KMS-11 (cell line): ENCODE measurements around the gene ZBTB32.

Source experiments
- H2AFZ ChIP-seq: fragments of 200-600 bp; sonication (generic); 2 replicates; pipeline ENCODE4 v1.6.1; 2016; ENCODE audit warnings: antibody characterized with exemption, mixed run types, low read depth
- H3K27ac ChIP-seq: fragments of 200-600 bp; sonication (generic); 2 replicates; pipeline ENCODE4 v1.6.1; 2016; ENCODE audit warnings: mild to moderate bottlenecking, mixed run types
- H3K27me3 ChIP-seq: fragments of 200-600 bp; sonication (generic); 2 replicates; pipeline ENCODE4 v1.6.1; 2017; ENCODE audit warnings: mild to moderate bottlenecking, low read depth, mixed run types, moderate library complexity; ENCODE audit not compliant: insufficient read depth
- H3K36me3 ChIP-seq: fragments of 200-600 bp; sonication (generic); 2 replicates; pipeline ENCODE4 v1.6.1; 2017; ENCODE audit warnings: mild to moderate bottlenecking, mixed run types; ENCODE audit not compliant: insufficient read depth
- H3K4me1 ChIP-seq: fragments of 200-600 bp; sonication (generic); 2 replicates; pipeline ENCODE4 v1.6.1; 2016; ENCODE audit warnings: mild to moderate bottlenecking, low read depth, mixed run types; ENCODE audit not compliant: poor library complexity, severe bottlenecking
- H3K4me2 ChIP-seq: fragments of 200-600 bp; sonication (generic); 2 replicates; pipeline ENCODE4 v1.7.0; 2016; ENCODE audit warnings: mild to moderate bottlenecking, mixed run types
- H3K4me3 ChIP-seq: fragments of 200-600 bp; sonication (generic); IDR thresholded peaks from 2 replicates; pipeline ENCODE4 v1.6.1; 2017; ENCODE audit warnings: low read depth, low read length, mixed read lengths; ENCODE audit not compliant: insufficient read depth
- H3K79me2 ChIP-seq: fragments of 200-600 bp; sonication (generic); 2 replicates; pipeline ENCODE4 v1.6.1; 2016; ENCODE audit warnings: low read depth, mixed run types; ENCODE audit not compliant: insufficient read depth
- H3K9ac ChIP-seq: fragments of 200-600 bp; sonication (generic); 2 replicates; pipeline ENCODE4 v1.6.1; 2016; ENCODE audit warnings: mild to moderate bottlenecking, mixed run types
- H4K20me1 ChIP-seq: fragments of 200-600 bp; sonication (generic); 2 replicates; pipeline ENCODE4 v1.6.1; 2016; ENCODE audit warnings: mild to moderate bottlenecking, mixed run types; ENCODE audit not compliant: insufficient read depth
- CTCF ChIP-seq: fragments of 200-600 bp; sonication (generic); conservative IDR thresholded peaks from 2 replicates; pipeline ENCODE4 v1.6.1; 2017; ENCODE audit warnings: low read depth, mild to moderate bottlenecking, antibody characterized with exemption, low read length, moderate library complexity, mixed read lengths

Gene ZBTB32

DNA sequence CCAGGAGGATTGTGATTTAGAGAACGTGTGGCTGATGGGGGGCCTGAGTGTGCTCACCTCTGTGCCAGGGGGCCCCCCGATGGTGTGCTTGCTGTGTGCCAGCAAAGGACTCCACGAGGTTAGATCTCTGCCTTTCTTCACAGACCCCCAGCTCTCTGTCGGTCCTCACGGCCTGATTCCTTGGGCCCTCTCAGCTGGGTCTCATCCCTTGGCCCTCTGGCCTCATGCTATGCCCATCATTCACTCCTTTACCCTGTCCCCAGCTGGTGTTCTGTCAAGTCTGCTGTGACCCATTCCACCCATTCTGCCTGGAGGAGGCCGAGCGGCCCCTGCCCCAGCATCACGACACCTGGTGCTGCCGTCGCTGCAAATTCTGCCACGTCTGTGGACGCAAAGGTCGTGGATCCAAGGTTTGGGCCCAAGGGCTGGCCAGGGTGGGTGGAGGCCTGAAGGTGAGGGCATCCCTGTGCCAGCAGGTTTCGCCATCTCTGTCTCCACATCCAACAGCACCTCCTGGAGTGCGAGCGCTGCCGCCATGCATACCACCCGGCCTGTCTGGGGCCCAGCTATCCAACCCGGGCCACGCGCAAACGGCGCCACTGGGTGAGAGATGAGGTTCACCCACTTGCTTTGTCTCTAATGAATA is 21.0 kb downstream of the ZBTB32 start:
- no peak overlapping the region for H2AFZ ChIP-seq
- no peaks in the 10 kb centered on the region for H3K4me1 ChIP-seq
- no peak overlapping the region for H3K4me2 ChIP-seq
- H3K27me3 ChIP-seq, result no peaks in the 10 kb centered on the region
- no peak overlapping the region for H3K9ac ChIP-seq
- no peak overlapping the region for H3K4me3 ChIP-seq
- H3K27ac ChIP-seq, result no peak overlapping the region
- H4K20me1 ChIP-seq, result no peaks in the 10 kb centered on the region
- H3K79me2 ChIP-seq, result peaks cover 3% of the 10 kb centered on the region; the same call in 1 of the 2 replicates
- H3K36me3 ChIP-seq, result peaks cover 5% of the 10 kb centered on the region; the same call in 1 of the 2 replicates
- no peak for TF ChIP-seq CTCF

GRCh38 chr19:35727053-35727955 is 22.9 kb downstream of the ZBTB32 start:
- no peak overlapping the region for H3K9ac ChIP-seq

GRCh38 chr19:35727956-35728706 is 23.8 kb downstream of the ZBTB32 start:
- TF ChIP-seq CTCF, result no peak
- H3K27me3 ChIP-seq, result no peaks in the 10 kb centered on the region
- H3K4me1 ChIP-seq, result no peaks in the 10 kb centered on the region
- H3K9ac ChIP-seq, result no peak overlapping the region
- H3K79me2 ChIP-seq, result 0 out of 2 replicates have a peak, but pooled peaks cover 3% of the 10 kb centered on the region
- H2AFZ ChIP-seq, result no peak overlapping the region
- H3K4me2 ChIP-seq, result no peak overlapping the region
- no peak overlapping the region for H3K4me3 ChIP-seq
- no peak overlapping the region for H3K27ac ChIP-seq
- H3K36me3 ChIP-seq, result peaks cover 5% of the 10 kb centered on the region; the same call in 1 of the 2 replicates
- H4K20me1 ChIP-seq, result no peaks in the 10 kb centered on the region

More at GRCh38 chr19:35727053-35727955, 22.9 kb downstream of the ZBTB32 start:
- H3K4me1 ChIP-seq, result no peaks in the 10 kb centered on the region
- no peak overlapping the region for H3K4me3 ChIP-seq
- peaks cover 3% of the 10 kb centered on the region; the same call in 1 of the 2 replicates for H3K79me2 ChIP-seq
- no peak overlapping the region for H3K4me2 ChIP-seq
- H4K20me1 ChIP-seq, result no peaks in the 10 kb centered on the region
- no peak overlapping the region for H2AFZ ChIP-seq
- no peak for TF ChIP-seq CTCF
- H3K36me3 ChIP-seq, result peaks cover 5% of the 10 kb centered on the region; the same call in 1 of the 2 replicates
- H3K27ac ChIP-seq, result no peak overlapping the region
- H3K27me3 ChIP-seq, result no peaks in the 10 kb centered on the region

DNA sequence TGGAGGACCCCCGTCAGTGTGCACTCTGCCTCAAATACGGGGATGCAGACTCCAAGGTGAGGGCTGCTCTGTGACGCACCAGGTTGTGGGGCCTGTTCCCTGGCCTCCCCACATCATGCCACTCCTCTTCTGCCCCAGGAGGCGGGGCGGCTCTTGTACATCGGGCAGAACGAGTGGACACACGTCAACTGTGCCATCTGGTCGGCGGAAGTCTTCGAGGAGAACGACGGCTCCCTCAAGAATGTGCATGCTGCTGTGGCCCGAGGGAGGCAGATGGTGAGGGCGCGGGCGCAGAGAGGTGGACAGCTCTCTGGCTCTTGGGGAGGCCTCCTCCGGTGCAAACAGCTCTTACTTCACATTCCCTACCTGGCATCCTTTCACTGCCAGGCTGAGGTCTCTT is 24.7 kb downstream of the ZBTB32 start:
- Histone ChIP-seq H3K4me1 (no peaks in the 10 kb centered on the region), H4K20me1 (no peaks in the 10 kb centered on the region), H3K36me3 (peaks cover 5% of the 10 kb centered on the region; the same call in 1 of the 2 replicates), H3K4me2 (no peak overlapping the region), H3K27me3 (no peaks in the 10 kb centered on the region), H3K4me3 (no peak overlapping the region), H3K79me2 (0 out of 2 replicates have a peak, but pooled peaks cover 3% of the 10 kb centered on the region), H3K27ac (no peak overlapping the region), H3K9ac (no peak overlapping the region), H2AFZ (no peak overlapping the region)
- no peak for TF ChIP-seq CTCF
